ENCODE measurements around the gene DOCK3. TPM values are rescaled to one million over a fixed set of nuclear protein-coding genes. Genes with fewer than 3 reads are reported as not detected.
"Not testable (repeated sequence)": the region's sequence is repeated elsewhere in the genome, so short reads cannot be mapped to it uniquely, and the experiment has no call there.

DOCK3 gene
- polyA plus RNA-seq, 1 donor from 2014 or later: not detected

DNA sequence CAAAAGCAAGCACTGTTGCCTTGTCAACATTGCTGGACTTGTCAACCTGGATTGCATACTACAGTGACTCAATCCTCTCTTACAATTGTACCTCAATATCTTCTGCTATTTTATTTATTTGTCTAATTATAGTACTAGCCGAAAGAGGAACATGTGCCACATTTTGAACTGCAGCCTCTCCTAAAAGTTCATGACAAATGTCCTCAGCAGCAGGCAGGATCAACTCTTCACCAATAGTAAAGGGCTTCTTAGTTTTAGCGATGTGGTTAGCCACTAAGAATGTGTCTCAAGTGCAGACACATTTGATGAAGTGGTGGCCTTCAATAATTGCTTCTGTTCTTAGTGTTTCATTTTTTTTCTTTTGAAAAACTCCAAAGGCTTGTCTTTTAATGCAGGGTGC lies 13.2 kb downstream of the DOCK3 start:
- H3K27ac Mint-ChIP-seq: no peak overlapping the region
- H3K4me1 Mint-ChIP-seq: peaks cover 0 to 1% (median 0%) of the 10 kb centered on the region in 3 donors

DNA sequence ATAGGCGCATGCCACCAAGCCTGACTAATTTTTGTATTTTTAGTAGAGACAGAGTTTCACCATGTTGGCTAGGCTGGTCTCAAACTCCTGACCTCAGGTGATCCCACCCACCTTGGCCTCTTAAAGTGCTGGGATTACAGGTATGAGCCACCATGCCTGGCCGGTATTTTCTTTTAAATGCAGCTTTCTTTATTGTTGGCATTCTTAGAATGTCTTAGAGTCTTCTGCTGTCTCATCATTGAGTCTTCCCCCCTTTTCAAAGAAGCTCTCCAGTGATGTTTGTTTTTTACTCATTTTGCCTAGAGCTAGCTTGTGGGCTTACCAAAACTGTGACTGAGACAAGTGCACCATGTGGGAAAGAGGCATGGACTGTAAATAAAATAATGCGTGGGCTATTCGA lies 13.9 kb downstream of the DOCK3 start:
- not testable (repeated sequence) for H3K36me3 Mint-ChIP-seq, H3K9me3 Mint-ChIP-seq, H3K4me1 Mint-ChIP-seq, H3K27ac Mint-ChIP-seq, H3K4me3 Mint-ChIP-seq
- peaks cover 22% of the 10 kb centered on the region for H3K27me3 Mint-ChIP-seq

More for the DNA sequence above, 13.2 kb downstream of the DOCK3 start:
- Mint-ChIP-seq H3K36me3 (peaks cover 2% of the 10 kb centered on the region), H3K9me3 (no peaks in the 10 kb centered on the region), H3K27me3 (peaks cover 22% of the 10 kb centered on the region), H3K4me3 (no peak overlapping the region)

GRCh38 chr3:50689558-50689957 lies 14.8 kb downstream of the DOCK3 start:
- no peak overlapping the region for H3K27ac Mint-ChIP-seq
- no peak overlapping the region for H3K4me3 Mint-ChIP-seq
- H3K27me3 Mint-ChIP-seq: peaks cover 20% of the 10 kb centered on the region
- H3K4me1 Mint-ChIP-seq: peaks cover 0 to 1% (median 0%) of the 10 kb centered on the region in 3 donors
- H3K9me3 Mint-ChIP-seq: no peaks in the 10 kb centered on the region
- H3K36me3 Mint-ChIP-seq: peaks cover 2% of the 10 kb centered on the region

- Mint-ChIP-seq H3K36me3 (peaks cover 8% of the 10 kb centered on the region), H3K27me3 (peaks cover 8% of the 10 kb centered on the region), H3K4me1 (no peaks in the 10 kb centered on the region), H3K27ac (no peak overlapping the region), H3K9me3 (peaks cover 2 to 14% (median 13%) of the 10 kb centered on the region in 3 donors), H3K4me3 (no peak overlapping the region)
These were observed 20.3 kb downstream of the DOCK3 start for GRCh38 chr3:50695031-50695430.

DNA sequence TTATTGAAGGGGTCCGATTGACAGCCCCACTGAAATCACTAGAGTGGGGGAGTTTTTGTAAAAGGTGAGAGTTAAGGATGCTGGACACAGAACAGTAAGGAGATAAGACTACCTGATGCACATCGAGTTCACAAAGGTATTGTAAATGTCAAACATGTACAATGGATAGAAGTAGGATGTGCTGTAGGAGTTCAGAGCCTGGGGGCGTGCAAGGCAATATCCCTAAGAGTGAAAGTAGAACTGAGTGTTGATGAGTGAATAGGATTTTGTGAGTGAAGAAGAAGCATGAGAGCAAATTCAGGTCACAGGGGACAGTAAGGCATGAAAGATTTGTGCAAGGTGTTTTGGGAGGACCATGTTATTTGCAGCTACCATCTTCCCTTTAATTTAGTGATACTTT lies 21.5 kb downstream of the DOCK3 start:
- Mint-ChIP-seq H3K27me3 (peaks cover 9% of the 10 kb centered on the region), H3K27ac (peak overlapping the region in 1 of 3 donors; percentile 32), H3K4me1 (no peaks in the 10 kb centered on the region), H3K4me3 (no peak overlapping the region), H3K36me3 (peaks cover 8% of the 10 kb centered on the region), H3K9me3 (peaks cover 2 to 14% (median 13%) of the 10 kb centered on the region in 3 donors)

DNA sequence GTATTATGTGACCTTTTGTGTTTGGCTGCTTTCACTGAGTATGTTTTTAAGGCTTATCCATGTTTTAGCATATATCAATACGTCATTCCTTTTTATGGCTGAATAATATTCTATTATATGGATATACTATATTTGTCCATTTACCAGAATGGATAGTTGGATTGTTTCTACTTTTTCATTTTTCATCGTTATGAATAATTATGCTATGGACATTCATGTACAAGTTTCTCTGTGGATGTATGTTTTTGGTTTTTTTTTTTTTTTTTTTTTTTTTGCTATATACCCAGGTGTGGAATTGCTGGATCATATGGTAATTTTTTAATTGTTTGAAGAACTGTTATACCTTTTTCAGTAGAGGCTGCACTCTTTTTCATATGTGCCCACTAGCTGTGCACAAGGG lies 23.5 kb downstream of the DOCK3 start:
- H3K4me3 Mint-ChIP-seq: no peak overlapping the region
- peaks cover 6% of the 10 kb centered on the region for H3K27me3 Mint-ChIP-seq
- peaks cover 4 to 19% (median 19%) of the 10 kb centered on the region in 3 donors for H3K9me3 Mint-ChIP-seq
- H3K4me1 Mint-ChIP-seq: no peaks in the 10 kb centered on the region
- peaks cover 6% of the 10 kb centered on the region for H3K36me3 Mint-ChIP-seq
- H3K27ac Mint-ChIP-seq: no peak overlapping the region

GRCh38 chr3:50708620-50709019 lies 33.9 kb downstream of the DOCK3 start:
- Mint-ChIP-seq H3K4me1 (no peaks in the 10 kb centered on the region), H3K9me3 (peaks cover 2 to 11% (median 10%) of the 10 kb centered on the region in 3 donors), H3K27me3 (peaks cover 16% of the 10 kb centered on the region), H3K4me3 (no peak overlapping the region), H3K27ac (no peak overlapping the region), H3K36me3 (peaks cover 4% of the 10 kb centered on the region)

DNA sequence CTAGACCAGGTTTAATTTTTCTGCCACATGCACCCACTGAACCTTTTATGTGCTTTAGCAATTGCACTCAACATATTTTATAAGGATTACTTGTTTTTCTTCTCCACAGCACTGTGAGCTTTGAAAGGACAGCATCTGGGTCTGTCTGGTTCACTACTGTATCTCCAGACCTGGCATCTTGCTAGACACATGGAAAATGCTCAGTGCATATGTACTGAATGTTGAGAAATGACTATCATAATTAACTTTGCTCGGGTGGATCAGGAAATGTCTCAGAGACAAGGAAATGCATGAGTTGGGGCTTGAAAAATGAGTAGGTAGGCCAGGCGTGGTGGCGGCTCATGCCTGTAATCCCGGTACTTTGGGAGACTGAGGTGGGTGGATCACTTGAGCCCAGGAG lies 40.2 kb downstream of the DOCK3 start:
- Mint-ChIP-seq H3K4me1 (no peaks in the 10 kb centered on the region), H3K36me3 (no peaks in the 10 kb centered on the region), H3K27ac (no peak overlapping the region), H3K9me3 (peaks cover 0 to 2% (median 0%) of the 10 kb centered on the region in 3 donors), H3K27me3 (peaks cover 7% of the 10 kb centered on the region), H3K4me3 (no peak overlapping the region)

GRCh38 chr3:50724831-50725230 lies 50.1 kb downstream of the DOCK3 start:
- no peaks in the 10 kb centered on the region for H3K9me3 Mint-ChIP-seq
- H3K27me3 Mint-ChIP-seq: peaks cover 14% of the 10 kb centered on the region
- H3K36me3 Mint-ChIP-seq: peaks cover 4% of the 10 kb centered on the region
- H3K27ac Mint-ChIP-seq: no peak overlapping the region
- peaks cover 0 to 2% (median 0%) of the 10 kb centered on the region in 3 donors for H3K4me1 Mint-ChIP-seq
- H3K4me3 Mint-ChIP-seq: no peak overlapping the region

DNA sequence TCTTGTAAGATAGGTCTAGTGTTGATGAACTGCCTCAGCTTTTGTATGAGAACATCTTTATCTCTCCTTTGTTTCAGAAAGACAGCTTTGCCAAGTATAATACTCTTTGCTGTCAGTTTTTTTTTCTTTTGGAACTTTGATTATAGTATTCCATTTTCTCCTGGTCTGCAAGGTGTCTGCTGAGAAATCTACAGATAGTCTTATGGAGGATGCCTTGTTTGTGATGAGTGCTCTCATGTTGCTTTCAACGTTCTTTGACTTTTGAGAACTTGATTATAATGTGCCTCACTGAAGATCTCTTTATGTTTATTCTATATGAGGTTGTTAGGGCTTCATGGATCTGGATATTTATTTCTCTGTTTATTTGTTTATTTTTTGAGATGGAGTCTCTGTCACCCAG lies 60.3 kb downstream of the DOCK3 start:
- no peaks in the 10 kb centered on the region for H3K36me3 Mint-ChIP-seq
- H3K27ac Mint-ChIP-seq: no peak overlapping the region
- no peak overlapping the region for H3K4me3 Mint-ChIP-seq
- H3K4me1 Mint-ChIP-seq: peaks cover 0 to 1% (median 0%) of the 10 kb centered on the region in 3 donors
- H3K9me3 Mint-ChIP-seq: peaks cover 4 to 5% (median 4%) of the 10 kb centered on the region in 3 donors
- H3K27me3 Mint-ChIP-seq: peaks cover 4% of the 10 kb centered on the region

- Mint-ChIP-seq H3K27me3 (peaks cover 1% of the 10 kb centered on the region), H3K4me1 (peaks cover 0 to 1% (median 0%) of the 10 kb centered on the region in 3 donors), H3K27ac (no peak overlapping the region), H3K36me3 (no peaks in the 10 kb centered on the region), H3K9me3 (peaks cover 4 to 7% (median 4%) of the 10 kb centered on the region in 3 donors), H3K4me3 (peak overlapping the region in 1 of 4 donors; percentile 44)
These were observed 62.6 kb downstream of the DOCK3 start for GRCh38 chr3:50737193-50737905.

DNA sequence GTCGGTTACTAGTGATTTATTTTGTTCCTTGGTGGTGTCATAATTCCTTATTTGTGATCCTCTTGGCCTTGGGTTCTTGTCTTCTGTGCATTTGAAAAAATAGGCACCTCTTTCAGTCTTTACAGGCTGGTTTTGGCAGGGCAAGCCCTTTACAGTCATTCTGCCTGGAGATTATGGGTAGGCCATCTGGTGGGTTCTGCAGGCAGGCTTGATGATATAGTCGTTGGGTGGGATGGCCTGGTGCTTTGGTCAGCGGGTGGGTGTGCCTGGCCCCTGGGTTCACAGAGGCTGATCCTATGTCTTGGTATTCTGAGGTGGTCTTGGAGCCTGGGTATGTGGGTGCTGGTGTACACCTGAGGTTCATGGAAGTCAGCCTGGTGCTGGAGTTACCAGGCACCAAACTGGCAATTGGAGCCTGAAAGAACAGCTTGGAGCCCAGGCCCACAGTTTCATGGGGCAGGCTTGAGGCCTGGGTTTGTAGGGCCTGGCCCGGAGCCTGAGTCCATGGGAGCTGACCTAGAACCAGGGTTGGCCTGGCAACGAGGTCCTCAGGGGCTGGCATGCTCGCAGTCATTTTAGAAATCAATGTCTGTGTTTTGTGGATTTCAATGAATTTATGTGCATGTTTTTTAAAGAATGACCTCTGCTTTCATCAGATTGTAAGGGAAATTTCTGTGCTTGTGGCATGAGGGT lies 63.3 kb downstream of the DOCK3 start:
- Mint-ChIP-seq H3K4me1 (peaks cover 0 to 1% (median 0%) of the 10 kb centered on the region in 3 donors), H3K9me3 (peaks cover 4 to 7% (median 4%) of the 10 kb centered on the region in 3 donors), H3K27me3 (peaks cover 1% of the 10 kb centered on the region), H3K27ac (peak overlapping the region in 1 of 3 donors; percentile 21), H3K36me3 (no peaks in the 10 kb centered on the region), H3K4me3 (no peak overlapping the region)

DNA sequence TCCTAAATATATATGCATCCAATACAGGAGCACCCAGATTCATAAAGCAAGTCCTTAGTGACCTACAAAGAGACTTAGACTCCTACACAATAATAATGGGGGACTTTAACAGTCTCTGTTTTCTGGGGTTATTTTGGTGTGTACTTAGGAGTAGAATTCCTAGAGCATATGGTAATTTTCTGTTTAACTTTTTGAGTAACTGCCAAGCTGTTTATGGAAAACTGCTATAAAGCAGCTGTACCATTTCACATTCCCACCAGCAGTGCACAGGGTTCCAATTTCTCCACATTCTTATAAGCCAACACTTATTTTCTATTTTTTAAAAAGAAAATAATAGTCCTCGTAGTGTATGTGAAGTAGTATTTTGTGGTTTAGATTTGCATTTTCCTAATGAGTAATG lies 68.9 kb downstream of the DOCK3 start:
- H3K27me3 Mint-ChIP-seq: peaks cover 4% of the 10 kb centered on the region
- no peak overlapping the region for H3K27ac Mint-ChIP-seq
- H3K9me3 Mint-ChIP-seq: peaks cover 0 to 3% (median 0%) of the 10 kb centered on the region in 3 donors
- peaks cover 0 to 1% (median 0%) of the 10 kb centered on the region in 3 donors for H3K4me1 Mint-ChIP-seq
- H3K4me3 Mint-ChIP-seq: no peak overlapping the region
- H3K36me3 Mint-ChIP-seq: no peaks in the 10 kb centered on the region

DNA sequence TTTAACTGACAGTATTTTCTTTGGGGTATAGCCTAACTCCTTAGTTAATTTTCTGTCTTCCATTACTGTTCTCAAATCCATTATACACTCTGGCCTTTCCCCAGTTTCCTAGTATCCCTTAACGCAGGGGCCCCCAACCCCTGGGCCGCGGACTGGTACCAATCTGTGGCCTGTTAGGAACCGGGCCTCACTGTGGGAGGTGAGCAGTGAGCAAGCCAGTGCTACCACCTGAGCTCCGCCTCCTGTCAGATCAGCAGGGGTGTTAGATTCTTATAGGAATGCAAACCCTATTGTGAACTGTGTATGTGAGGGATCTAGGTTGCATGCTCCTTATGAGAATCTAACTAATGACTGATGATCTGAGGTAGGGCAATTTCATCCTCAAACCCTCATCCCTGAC lies 75.1 kb downstream of the DOCK3 start:
- Mint-ChIP-seq H3K4me3 (no peak overlapping the region), H3K9me3 (no peaks in the 10 kb centered on the region), H3K4me1 (no peaks in the 10 kb centered on the region), H3K27me3 (peaks cover 7% of the 10 kb centered on the region), H3K27ac (no peak overlapping the region), H3K36me3 (no peaks in the 10 kb centered on the region)

- no peaks in the 10 kb centered on the region for H3K27me3 Mint-ChIP-seq
- no peak overlapping the region for H3K27ac Mint-ChIP-seq
- H3K4me1 Mint-ChIP-seq: peaks cover 0 to 2% (median 0%) of the 10 kb centered on the region in 3 donors
- no peak overlapping the region for H3K4me3 Mint-ChIP-seq
- H3K36me3 Mint-ChIP-seq: peaks cover 2% of the 10 kb centered on the region
- peaks cover 2 to 6% (median 4%) of the 10 kb centered on the region in 3 donors for H3K9me3 Mint-ChIP-seq
These were observed 84.3 kb downstream of the DOCK3 start for GRCh38 chr3:50759015-50759414.

All from IgD-negative memory B cell (primary cell).